HEK293 (cell line): ENCODE results near the gene UBE2G2.

Source experiments
- KLF9 ChIP-seq: fragments of 450-650 bp; formaldehyde crosslinking; IDR thresholded peaks from 2 replicates; pipeline ENCODE4 v1.5.1; 2016; ENCODE audit warnings: missing biosample characterization, missing genetic modification characterization, low read depth
- ZNF211 ChIP-seq: fragments of 450-650 bp; formaldehyde crosslinking; IDR thresholded peaks from 2 replicates; pipeline ENCODE4 v1.5.1; 2016; ENCODE audit warnings: low read depth, missing biosample characterization, missing genetic modification characterization
- ZNF623 ChIP-seq: fragments of 450-650 bp; formaldehyde crosslinking; IDR thresholded peaks from 2 replicates; pipeline ENCODE4 v1.5.1; 2016; ENCODE audit warnings: missing biosample characterization, missing genetic modification characterization
- ZNF747 ChIP-seq: fragments of 450-650 bp; formaldehyde crosslinking; IDR thresholded peaks from 2 replicates; pipeline ENCODE4 v1.5.1; 2016; ENCODE audit warnings: missing biosample characterization, missing genetic modification characterization
- TF ChIP-seq, protein P1 (sequence below): fragments of 450-650 bp; formaldehyde crosslinking; IDR thresholded peaks from 2 replicates; pipeline ENCODE4 v1.5.1; 2016; ENCODE audit warnings: missing biosample characterization, missing genetic modification characterization

DNA sequence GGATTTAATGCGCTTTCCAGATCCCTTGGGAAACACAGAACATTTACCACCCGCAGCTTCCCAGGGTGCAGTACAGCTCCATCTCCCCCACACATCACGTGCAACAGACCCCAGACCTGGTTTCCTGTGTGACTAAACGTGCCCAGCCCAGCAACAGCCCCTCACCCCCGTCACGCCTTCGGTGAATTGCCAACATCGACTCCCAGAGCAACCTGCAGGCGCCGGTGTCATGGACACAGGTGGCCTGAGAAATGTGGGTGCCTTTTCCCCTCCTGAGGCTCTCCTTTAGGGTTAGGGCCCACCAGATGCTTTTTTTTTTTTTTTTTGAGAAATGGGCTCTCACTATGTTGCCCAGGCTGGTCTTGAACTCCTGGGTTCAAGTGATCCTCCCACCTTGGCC is 40.5 kb upstream of the UBE2G2 start:
- TF ChIP-seq, protein P1, sequence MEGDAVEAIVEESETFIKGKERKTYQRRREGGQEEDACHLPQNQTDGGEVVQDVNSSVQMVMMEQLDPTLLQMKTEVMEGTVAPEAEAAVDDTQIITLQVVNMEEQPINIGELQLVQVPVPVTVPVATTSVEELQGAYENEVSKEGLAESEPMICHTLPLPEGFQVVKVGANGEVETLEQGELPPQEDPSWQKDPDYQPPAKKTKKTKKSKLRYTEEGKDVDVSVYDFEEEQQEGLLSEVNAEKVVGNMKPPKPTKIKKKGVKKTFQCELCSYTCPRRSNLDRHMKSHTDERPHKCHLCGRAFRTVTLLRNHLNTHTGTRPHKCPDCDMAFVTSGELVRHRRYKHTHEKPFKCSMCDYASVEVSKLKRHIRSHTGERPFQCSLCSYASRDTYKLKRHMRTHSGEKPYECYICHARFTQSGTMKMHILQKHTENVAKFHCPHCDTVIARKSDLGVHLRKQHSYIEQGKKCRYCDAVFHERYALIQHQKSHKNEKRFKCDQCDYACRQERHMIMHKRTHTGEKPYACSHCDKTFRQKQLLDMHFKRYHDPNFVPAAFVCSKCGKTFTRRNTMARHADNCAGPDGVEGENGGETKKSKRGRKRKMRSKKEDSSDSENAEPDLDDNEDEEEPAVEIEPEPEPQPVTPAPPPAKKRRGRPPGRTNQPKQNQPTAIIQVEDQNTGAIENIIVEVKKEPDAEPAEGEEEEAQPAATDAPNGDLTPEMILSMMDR (tag by site-specific recombination) = no peak
- TF ChIP-seq ZNF211 (tag by site-specific recombination) (no peak), KLF9 (tag by site-specific recombination) (no peak), ZNF623 (tag by site-specific recombination) (no peak), ZNF747 (tag by site-specific recombination) (no peak)
